Ovary (tissue), 3 donors: ENCODE measurements around the gene PDE8A.

Experiments used
- CTCF ChIP-seq, 3 donors: fragments of 450-650 bp in 2 of 3; fragments of 200-600 bp in 1 of 3; IDR thresholded peaks; one replicate each; pipeline versions ENCODE4 v1.5.1 to v1.8.0; 2016 to 2022; ENCODE audit warnings: antibody characterized with exemption in 3 of 3, mild to moderate bottlenecking in 1 of 3
- EP300 ChIP-seq: sonication (generic); formaldehyde crosslinking; IDR thresholded peaks from one replicate; pipeline ENCODE4 v1.6.1; 2017; ENCODE audit warnings: antibody characterized with exemption
- POLR2A ChIP-seq: fragments of 450-650 bp; IDR thresholded peaks from one replicate; pipeline ENCODE4 v1.6.1; 2017; ENCODE audit warnings: antibody characterized with exemption, mild to moderate bottlenecking, moderate library complexity
- donor health status: DM: no; HTN: no; CAD: no.

DNA sequence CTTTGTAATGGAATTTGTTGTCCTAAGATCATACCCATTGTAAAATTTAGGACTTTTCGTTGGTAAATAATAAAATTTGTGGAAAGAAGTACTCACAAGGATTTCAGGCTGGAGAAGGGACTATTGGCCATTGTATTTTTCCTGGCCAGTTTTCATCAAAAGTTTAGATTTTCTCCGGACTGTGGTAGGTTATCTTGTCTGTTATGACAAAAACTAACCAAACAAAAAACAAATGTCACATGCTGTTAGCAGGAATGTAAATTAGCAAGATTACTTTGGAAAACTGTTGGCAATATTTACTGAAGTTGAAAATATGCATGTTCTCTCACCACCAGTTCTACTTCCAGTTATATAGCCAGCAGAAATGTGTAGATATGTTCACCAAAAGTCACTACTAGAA, 27.8 kb downstream of the PDE8A start:
- TF ChIP-seq CTCF (IDR thresholded peaks at IDR 0.05) (no peak), POLR2A (no peak), EP300 (no peak)
